Stimulated activated CD8-positive, alpha-beta memory T cell treated with anti-CD3 and anti-CD28 coated beads, Interleukin-12 subunit alpha, Interleukin-12 subunit beta, amount 100 ng/mL, for 24 hours (primary cell): Measurements from ENCODE around the gene CSTPP1.
"Not testable (repeated sequence)": the region's sequence is repeated elsewhere in the genome, so short reads cannot be mapped to it uniquely, and the experiment has no call there.

Experiments
- DNase-seq: peaks from one replicate; pipeline ENCODE4 v3.0.0-alpha.2; 2020; ENCODE audit errors: extremely low read depth

Gene CSTPP1

DNA sequence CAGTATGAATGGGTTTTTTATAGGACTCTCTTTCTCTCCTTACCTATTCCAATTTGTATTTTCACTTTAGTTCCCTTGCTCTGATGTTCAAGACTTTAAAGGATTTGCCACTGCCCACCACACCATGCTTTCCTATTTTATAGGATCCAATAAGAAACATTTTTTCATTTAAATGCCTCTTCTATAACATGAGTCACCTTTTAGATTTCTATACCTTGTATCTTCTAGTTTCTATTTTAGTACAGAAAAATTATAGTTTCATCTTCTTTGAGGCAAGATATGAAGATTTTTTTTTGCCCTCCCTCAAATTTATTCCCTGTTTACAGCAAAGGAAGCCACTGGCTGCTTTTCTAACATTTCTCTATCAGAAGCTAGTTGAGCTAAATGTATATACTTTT is 163.4 kb downstream of the CSTPP1 start:
- DNase-seq: no peak

DNA sequence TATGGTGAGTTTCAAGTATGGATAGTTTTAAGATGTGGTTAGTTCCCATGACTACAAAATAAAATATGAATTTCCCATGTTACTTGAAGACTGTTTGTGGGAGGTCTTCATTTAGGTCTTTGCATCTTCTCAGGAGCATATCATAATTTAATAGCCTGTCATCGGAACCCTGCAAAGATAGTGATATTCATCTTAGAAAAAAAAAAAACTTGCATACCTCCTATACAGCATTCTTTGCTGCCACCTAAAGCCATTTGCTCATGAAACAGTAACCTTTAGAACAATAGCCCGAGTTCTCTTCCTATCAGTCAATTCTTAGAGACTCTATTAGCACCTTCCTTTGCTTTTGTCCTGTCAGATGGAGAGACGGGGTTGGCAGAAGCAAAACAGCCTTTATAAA is 164.8 kb downstream of the CSTPP1 start:
- no peak for DNase-seq

DNA sequence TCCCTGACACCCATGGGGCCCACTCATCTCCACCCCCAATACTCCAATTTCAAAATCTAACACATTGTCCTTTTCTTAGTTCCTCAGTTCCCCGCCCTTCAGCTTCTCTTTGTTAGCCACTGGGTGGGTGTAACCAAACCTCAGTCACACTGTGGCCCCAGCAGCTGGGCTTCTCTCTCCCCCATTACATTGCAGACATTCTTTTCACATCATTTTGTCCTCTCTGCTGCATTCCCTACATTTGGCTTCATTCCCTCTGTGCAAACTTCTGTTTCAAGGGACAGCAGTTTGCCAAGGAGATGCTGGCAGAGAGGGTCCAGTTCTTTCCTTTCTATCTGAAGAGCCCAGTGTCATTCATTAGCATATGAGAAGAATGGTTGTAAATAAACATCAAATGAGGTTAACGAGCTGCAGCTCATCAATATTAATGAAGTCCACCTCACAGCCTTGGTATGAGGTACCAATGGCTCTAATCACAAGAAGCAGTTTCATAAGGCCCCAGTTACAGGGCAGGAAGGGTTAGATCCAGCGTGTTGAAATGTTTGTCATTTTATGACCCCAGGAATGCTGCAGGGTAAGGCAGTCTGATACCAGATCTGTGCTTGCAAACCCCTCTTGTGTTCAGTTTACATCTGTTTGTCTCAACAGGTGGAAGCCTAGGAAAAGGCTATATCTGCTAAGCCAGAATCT is 167.8 kb downstream of the CSTPP1 start:
- no peak for DNase-seq

DNA sequence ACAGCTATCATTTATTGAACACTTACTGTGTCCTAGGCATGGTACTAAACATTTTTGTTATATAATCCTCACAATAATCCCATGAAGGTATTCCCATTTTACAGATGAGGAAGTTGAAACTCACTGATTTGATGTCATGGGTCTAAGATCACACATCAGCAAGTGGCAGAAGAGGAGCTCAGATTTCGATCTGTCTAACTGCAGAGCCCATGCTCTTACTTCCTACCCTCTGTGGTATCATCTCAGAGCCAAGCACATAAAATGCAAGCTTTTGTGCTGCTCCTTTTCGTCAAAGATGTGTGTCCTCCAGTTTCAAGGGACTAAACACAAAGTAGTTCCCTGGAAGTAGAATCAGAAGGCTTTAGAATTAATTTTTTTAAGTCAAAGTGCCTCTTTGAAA is 169.0 kb downstream of the CSTPP1 start:
- DNase-seq: no peak

DNA sequence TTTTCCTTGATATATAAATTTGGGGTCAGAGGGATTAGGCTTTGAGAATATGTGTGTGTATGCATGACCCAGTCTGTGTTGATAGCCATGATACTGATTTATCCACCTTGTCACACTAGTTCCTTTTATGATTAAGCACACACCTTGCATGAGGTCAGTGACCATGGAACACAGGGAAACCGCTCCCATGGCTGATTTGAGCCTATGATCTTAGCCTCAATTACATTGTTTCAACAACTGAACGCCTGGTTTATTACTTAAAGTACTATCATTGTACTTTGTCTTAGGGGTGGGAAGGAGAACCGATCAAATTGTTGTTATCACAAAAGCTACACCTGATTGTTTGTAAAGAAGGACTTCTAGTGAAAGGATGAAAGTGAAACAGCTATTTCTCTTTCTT is 169.4 kb downstream of the CSTPP1 start:
- DNase-seq: no peak

DNA sequence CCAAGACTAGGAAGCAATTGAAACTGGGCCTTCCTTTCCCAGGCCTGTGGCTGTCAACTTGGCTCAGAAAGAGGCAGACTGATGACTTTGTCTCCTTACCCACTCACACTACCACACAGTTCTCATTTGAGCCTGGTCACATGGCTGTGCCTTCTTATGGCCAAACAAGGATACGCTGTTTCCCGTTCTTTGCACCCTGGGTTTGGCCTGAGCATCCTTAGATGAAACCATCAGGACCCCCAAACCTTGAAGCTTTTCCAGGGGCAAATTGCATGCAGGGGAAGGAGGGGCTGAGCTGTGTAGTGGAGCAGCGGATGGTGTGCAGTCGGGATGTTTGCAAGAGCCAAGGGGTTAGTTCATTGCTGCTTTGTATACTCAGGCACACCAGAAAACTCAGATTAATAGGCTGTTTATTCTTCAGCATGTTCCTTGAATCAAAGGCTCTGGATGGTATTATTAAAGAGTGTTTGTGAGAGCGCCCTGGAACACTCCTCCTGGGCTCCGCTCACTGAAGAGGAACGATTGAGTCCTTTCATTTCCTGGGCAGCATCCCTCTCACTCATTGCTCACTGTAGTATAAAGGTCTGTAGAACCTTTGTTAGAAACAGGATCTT is 170.3 kb downstream of the CSTPP1 start:
- no peak for DNase-seq

DNA sequence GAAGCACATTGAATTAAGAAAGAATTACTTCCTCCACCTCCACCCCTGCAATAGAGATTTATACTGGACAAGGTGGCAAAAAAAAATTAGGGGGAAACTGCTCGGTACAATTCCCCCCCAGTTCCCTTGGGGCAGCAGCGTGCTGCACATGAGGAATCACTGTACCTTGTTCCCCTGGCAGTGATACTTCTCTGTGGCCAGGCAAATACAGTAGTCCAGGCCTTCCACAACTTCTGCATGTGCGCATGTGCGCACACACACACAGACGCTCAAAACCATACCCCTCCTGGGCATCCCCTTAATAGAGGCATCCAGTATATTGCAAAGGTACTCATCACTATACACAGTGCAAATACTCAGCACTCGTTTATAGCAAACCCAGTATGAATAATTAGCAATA is 171.2 kb downstream of the CSTPP1 start:
- DNase-seq: no peak

DNA sequence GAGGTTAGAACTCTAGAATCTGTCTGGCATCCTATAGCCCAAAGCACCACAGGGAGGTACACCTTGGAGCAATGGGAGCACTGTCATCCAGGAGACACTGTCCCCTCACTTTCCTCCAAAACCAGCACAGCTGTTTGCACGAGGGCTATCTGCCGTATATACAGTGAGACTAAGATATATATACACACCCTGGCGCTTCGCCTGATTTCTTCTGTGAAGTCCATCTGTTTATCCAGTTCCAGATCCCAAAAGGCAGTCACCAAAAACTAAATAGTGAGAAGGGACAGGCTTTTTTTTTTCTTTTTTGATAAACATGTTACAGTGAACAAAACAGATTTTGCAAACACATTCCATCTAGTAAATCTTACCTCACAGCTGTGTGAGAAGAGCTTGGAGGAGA is 171.7 kb downstream of the CSTPP1 start:
- DNase-seq: no peak

DNA sequence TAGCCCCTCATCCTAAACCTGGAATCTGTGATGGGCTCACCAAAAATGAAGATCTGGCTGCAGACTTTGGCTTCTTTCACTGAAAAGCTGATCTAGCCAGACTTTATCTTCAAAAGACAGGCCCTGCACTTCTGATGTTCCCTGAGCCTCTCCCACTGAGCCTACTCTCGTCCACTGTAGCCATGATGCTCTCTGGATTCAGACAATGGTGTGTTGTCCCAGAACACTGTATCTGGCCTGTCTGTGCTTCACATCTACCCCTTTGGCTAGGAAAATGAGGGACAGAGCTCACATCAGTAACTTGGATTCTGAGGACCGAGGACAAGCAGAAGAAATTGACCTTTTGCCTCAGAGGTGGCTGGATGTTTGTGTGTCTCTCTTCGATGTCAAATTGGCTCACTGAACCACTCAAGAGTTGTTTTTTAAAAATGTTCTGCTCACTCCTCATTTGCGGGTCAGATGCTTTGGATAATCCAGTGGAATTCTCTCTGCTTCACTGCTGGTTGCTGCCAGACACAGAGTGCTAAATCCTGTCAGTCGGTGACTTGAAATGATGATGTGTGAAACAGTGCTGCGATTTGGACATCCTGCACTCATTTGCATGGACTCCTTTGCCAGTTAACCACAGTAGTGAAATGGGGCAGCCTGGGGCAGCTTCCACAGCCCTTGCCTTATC is 172.6 kb downstream of the CSTPP1 start:
- no peak for DNase-seq

DNA sequence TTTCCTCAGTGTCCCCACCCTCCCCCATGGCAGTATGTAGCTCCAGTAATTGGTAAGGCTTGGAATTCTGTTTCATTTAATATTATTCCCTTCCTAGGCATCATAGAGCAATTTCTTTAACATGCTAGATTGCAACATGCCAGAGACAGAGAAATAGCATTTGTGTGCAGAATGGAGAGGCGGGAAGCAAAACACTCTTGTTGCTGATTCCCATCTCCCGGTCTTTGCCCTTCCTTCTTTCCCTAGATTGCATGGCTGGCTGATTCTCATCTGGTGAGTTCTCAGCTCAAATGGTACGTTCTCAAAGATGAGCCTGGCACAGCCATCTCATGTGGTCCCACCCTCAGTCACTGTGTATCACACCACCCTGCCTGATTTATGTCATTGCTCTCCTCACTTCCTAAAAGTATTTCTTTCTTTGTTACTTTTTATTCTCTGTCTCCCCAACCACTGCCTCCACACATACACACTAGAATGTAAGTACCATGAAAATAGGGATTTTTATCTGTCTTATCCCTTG is 173.2 kb downstream of the CSTPP1 start:
- DNase-seq: no peak

DNA sequence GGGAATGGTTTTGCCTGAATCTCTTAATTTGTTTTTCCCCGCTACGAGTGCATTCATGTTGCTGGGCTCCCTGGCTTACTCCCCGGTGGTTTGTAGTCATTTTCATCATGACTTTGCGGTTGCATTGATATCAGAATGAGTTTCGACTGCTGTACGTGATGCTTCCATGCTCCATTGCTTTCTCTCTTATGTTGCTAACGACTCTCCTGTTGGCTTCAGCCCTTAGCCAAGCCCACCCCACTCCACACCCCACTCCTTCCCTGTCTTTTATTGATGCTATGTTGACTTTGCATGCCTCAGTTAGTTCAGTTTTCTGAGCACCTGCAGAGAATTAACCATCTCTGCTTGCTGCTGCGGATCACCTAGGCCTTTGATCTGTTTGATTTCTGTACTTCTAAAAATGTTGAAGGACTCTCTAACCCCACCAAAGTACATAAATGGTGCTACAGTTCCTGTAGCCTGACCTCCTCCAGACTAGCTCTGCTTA is 174.8 kb downstream of the CSTPP1 start:
- no peak for DNase-seq

DNA sequence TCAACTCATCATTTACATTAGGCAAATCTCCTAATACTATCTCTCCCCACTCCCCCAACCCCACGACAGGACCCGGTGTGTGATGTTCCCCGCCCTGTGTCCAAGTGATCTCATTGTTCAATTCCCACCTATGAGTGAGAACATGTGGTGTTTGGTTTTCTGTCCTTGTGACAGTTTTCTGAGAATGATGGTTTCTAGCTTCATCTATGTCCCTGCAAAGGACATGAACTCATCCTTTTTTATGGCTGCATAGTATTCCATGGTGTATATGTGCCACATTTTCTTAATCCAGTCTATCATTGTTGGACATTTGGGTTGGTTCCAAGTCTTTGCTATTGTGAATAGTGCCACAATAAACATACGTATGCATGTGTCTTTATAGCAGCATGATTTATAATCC is 176.4 kb downstream of the CSTPP1 start:
- DNase-seq: not testable (repeated sequence)

DNA sequence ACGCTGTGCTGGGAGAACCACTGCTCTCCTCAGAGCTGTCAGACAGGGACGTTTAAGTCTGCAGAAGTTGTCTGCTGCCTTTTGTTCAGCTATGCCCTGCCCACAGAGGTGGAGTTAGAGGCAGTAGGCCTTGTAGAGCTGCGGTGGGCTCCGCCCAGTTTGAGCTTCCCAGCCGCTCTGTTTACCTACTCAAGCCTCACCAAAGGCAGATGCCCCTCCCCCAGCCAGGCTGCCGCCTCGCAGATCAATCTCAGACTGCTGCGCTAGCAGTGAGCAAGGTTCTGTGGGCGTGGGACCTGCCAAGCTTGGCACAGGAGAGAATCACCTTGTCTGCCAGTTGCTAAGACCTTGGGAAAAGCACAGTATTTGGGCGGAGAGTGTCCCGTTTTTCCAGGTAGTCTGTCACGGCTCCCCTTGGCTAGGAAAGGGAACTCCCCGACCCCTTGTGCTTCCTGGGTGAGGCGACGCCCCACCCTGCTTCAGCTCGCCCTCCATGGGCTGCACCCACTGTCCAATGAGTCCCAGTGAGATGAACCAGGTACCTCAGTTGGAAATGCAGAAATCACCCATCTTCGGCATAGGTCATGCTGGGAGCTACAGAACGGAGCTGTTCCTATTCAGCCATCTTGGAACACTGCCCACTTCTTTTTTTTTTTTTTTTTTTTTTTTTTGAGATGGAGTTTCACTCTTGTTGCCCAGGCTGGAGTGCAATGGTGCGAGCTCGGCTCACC is 182.6 kb downstream of the CSTPP1 start:
- not testable (repeated sequence) for DNase-seq

DNA sequence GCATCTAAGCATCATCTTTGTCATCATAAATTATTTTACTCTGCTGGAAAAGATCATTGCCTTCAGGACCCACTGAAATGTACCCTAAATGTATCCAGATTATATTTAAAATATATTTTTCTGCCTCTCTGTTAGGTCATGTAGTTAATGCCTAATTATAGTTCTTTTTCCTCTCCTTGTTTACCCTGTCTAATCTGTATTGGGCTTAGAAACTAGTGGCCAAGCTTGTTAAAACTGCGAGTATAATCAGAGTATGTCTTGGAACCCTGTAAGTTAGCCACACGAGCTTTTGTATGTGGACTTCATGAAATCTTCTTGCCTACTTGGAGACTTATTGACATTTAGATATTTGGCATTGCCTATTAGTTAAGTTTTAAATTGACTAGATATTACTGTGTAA is 184.5 kb downstream of the CSTPP1 start:
- no peak for DNase-seq

DNA sequence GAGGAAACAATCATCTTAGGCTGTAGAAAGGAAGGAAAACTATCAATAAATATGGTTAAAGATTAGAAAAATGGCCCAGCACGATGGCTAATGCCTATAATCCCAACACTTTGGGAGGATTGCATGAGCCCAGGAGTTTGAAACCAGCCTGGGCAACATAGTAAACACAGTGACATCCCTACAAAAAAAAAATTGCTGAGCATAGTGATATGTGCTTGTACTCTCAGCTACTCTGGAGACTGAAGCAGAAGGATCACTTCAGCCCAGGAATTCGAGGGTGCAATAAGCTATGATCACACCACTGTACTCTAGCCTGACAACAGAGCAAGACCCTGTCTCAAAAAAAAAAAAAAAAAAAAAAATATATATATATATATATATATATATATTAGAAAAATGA is 185.2 kb downstream of the CSTPP1 start:
- DNase-seq: no peak

DNA sequence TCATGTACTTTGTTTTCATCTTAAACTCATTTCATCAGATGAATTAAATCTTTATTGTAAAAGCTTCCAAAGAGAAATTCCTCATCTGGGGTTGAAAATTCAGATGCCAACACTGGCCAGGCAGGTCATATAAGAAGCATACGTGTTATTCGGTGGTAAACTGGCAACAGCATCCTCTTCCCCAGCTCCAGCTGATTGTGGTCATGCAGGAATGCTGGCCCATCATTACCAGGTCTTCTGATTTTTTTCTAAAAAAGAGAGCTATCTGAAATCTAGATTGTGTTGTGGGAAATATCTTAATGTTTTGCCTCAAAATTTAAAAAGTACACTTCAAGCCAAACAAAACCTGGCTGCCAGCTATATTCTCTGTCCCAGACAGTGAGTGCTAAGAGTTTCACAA is 186.5 kb downstream of the CSTPP1 start:
- no peak for DNase-seq

DNA sequence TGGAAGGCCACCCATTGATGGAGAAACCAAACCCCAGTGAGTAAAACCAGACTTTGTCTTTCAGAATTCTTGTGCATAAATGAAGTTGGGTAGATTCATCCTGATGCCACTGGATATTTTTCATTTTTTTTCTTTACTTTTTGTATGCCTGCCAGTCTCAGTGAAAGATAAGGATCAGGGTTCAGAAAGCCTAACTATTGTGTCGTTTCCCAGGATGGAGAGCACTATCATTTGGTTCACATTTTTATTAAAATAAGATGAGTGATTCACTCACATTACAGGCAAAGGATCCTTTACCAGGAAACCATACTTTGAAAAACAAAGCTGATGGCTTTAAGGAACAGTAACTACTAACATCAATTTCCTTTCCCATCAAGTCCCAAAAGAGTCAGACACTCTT is 188.1 kb downstream of the CSTPP1 start:
- DNase-seq: no peak

DNA sequence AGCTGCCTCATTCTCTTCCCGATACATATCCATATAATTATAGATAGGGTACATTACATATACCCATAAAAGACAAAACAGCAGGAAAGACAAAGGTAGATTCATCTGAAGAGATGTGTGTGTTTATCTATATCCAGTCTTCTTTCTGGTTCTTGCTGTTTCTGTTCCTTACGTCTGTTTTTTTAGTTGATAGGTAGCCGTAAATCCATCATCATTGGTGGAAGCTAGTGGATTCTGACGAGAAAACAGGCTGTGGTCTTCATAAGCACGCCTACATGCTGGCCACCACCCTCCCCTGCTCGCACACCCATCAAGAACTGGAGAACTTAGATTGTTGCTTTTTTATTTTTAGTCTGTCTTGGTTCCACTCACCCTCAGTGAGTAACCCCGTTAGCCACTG is 188.5 kb downstream of the CSTPP1 start:
- DNase-seq: no peak

DNA sequence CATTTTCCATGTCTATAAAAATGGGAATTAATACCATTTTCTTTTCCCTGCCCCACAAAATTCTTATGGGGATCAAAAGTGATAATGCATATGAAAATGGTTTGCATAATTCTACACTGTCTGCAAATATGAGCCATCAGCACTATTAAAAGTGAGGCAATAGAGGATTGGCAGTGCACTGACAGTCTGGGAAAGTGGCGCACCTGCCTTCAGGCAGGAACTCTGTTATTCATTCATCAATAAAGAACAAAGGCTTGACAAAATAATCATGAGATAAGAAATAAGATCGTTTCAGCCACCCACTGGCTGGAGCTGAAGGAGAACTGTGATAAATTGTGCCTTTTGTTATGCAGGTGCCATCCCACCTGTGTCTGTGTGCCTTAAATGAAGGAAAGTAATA is 190.7 kb downstream of the CSTPP1 start:
- no peak for DNase-seq

DNA sequence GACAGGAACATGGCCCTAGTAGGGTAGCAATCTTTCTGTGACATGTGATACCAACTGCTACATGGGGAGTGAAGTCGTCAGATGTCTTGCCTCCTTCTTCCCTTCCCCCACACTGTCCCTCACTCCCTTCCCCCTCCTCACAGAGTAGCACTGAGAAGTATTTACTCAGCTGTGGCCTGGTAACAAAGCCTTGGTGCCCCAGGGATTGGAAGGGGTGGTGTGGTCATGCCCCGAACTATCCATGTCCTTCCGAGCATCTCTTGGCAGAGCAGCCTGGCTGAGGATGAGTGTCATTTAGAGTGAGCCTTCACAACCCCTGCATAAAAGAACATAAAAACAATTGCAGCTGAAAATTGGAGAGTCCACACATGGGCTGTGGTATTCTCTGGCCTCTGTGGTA is 194.0 kb downstream of the CSTPP1 start:
- no peak for DNase-seq

DNA sequence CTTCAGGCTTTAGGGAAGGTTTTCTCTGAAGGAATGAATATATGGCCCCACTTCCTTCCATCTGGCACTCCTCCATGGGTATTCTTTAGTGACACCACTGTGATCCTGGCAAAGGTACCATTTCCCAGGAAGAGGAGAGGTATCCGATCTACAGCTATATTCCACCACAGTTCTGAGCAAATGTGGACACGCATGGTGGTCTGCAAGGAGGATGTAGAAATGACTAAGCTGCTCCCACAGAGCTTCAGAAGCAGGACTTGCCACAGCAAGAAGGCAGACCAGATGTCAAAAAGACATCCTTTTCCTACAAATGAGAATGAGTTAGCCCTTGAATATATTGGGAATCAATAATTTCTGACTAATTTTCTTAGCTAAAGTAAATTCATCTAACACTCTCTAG is 194.6 kb downstream of the CSTPP1 start:
- DNase-seq: no peak

DNA sequence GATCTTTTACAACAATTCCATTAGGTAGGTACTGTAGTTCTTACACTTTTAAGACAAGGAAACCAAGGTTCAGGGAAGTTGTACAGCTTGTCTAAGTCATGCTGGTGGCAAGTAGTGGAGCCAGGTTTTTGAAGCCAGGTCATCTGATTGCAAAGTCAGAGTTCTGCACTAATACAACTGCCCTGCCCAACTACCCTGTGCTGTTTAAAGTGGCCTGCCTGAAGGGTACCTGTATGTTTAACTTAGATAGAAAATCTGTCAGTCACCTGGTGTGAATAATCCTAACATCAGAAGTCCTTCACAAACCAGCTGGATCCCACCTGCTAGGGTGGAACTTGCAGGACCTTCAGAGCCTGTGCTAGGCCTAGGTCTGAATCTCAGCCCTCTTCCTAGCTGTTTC is 195.9 kb downstream of the CSTPP1 start:
- DNase-seq: no peak
